Activated T-cell treated with anti-CD3 and anti-CD28 coated beads for 24 hours (primary cell): ENCODE results near the gene AKAP9.
A peak's percentile ranks its signal among the peaks of the same experiment; 100 is the strongest.
"Not testable (repeated sequence)": the region's sequence is repeated elsewhere in the genome, so short reads cannot be mapped to it uniquely, and the experiment has no call there.

ENCODE experiments used
- DNase-seq: peaks from one replicate; pipeline ENCODE4 v3.0.0-alpha.2; 2020; ENCODE audit warnings: low read depth

Gene AKAP9

GRCh38 chr7:92064438-92065029, 123.9 kb downstream of the AKAP9 start:
- DNase-seq: no peak

GRCh38 chr7:92071032-92071431, 130.4 kb downstream of the AKAP9 start:
- no peak for DNase-seq

GRCh38 chr7:92072121-92072520, 131.5 kb downstream of the AKAP9 start:
- no peak for DNase-seq

GRCh38 chr7:92072708-92073107, 132.0 kb downstream of the AKAP9 start:
- no peak for DNase-seq

- no peak for DNase-seq
Observed at GRCh38 chr7:92075455-92076158, 134.9 kb downstream of the AKAP9 start.

GRCh38 chr7:92076509-92076908, 135.8 kb downstream of the AKAP9 start:
- no peak for DNase-seq

- not testable (repeated sequence) for DNase-seq
Observed at GRCh38 chr7:92083922-92084321, 143.3 kb downstream of the AKAP9 start.

- DNase-seq: no peak
Observed at GRCh38 chr7:92088266-92088665, 147.6 kb downstream of the AKAP9 start.

GRCh38 chr7:92092210-92092609, 151.5 kb downstream of the AKAP9 start:
- no peak for DNase-seq

- no peak for DNase-seq
Observed at GRCh38 chr7:92095380-92095779, 154.7 kb downstream of the AKAP9 start.

- DNase-seq: no peak
Observed at GRCh38 chr7:92100534-92100933, 159.9 kb downstream of the AKAP9 start.

GRCh38 chr7:92102862-92103261, 162.2 kb downstream of the AKAP9 start:
- not testable (repeated sequence) for DNase-seq

GRCh38 chr7:92108821-92109220, 168.2 kb downstream of the AKAP9 start:
- DNase-seq: no peak

- DNase-seq: no peak
Observed at GRCh38 chr7:92110857-92111256, 170.2 kb downstream of the AKAP9 start.

GRCh38 chr7:92115821-92116220, 175.2 kb downstream of the AKAP9 start:
- no peak for DNase-seq

- no peak for DNase-seq
Observed at GRCh38 chr7:92116949-92117348, 176.3 kb downstream of the AKAP9 start.

- DNase-seq: no peak
Observed at GRCh38 chr7:92119213-92119759, 178.6 kb downstream of the AKAP9 start.

- DNase-seq: no peak
Observed at GRCh38 chr7:92121681-92122080, 181.0 kb downstream of the AKAP9 start.

GRCh38 chr7:92131093-92131492, 190.4 kb downstream of the AKAP9 start:
- no peak for DNase-seq

- no peak for DNase-seq
Observed at GRCh38 chr7:92131764-92132330, 191.2 kb downstream of the AKAP9 start.

- DNase-seq: no peak
Observed at GRCh38 chr7:92133133-92133736, 192.6 kb downstream of the AKAP9 start.

- peak; percentile 35 for DNase-seq
Observed at GRCh38 chr7:92133737-92134270, 193.1 kb downstream of the AKAP9 start.
